H1 (cell line): Measurements from ENCODE around the gene ZNF625. TPM values are rescaled to one million over a fixed set of nuclear protein-coding genes. Genes with fewer than 3 reads are reported as not detected.

Experiments used
- CTCF ChIA-PET: fragments of 300-600 bp; sonication (Branson Sonifier 250); formaldehyde crosslinking; loops from one replicate; lab custom pipeline; 2021; ENCODE audit not compliant: partially characterized antibody; lab: Charles Lee
- POLR2A ChIA-PET: fragments of 300-600 bp; sonication (Branson Sonifier 250); formaldehyde crosslinking; loops from one replicate; lab custom pipeline; 2021; ENCODE audit warnings: inconsistent platforms; ENCODE audit not compliant: partially characterized antibody; lab: Charles Lee
- DNase-seq, 2 experiments: peaks; one replicate each; pipeline versions ENCODE4 v3.0.0 to v3.0.0-alpha.2; 2010 to 2022; ENCODE audit warnings: low spot score in 2 of 2, low read depth in 1 of 2, mixed read lengths in 1 of 2
- FAIRE-seq: peaks from 2 replicates; lab custom pipeline; 2011; peaks lifted over from hg19 to GRCh38; lab: Jason Lieb, UNC
- H2AFZ ChIP-seq: 2 replicates; pipeline ENCODE4 v1.8.1; 2012; ENCODE audit warnings: low read length, inconsistent platforms
- H2AK5ac ChIP-seq: 2 replicates; pipeline ENCODE4 v1.6.1; 2013; ENCODE audit warnings: low read depth, low read length
- H2BK120ac ChIP-seq: replicated peaks from 2 replicates; pipeline ENCODE3; 2013; ENCODE audit warnings: low read depth, low read length, inconsistent platforms
- H2BK12ac ChIP-seq: 2 replicates; pipeline ENCODE4 v1.6.1; 2013; ENCODE audit warnings: low read depth, low read length
- H2BK15ac ChIP-seq: 2 replicates; pipeline ENCODE4 v1.6.1; 2013; ENCODE audit warnings: low read length
- H2BK20ac ChIP-seq: 2 replicates; pipeline ENCODE4 v1.6.1; 2013; ENCODE audit warnings: low read length
- H2BK5ac ChIP-seq: 2 replicates; pipeline ENCODE4 v1.6.1; 2013; ENCODE audit warnings: low read depth, low read length
- H3K14ac ChIP-seq: 2 replicates; pipeline ENCODE4 v1.6.1; 2013; ENCODE audit warnings: inconsistent platforms; ENCODE audit not compliant: insufficient read length
- H3K18ac ChIP-seq: 2 replicates; pipeline ENCODE4 v1.6.1; 2013; ENCODE audit warnings: low read length; ENCODE audit errors: extremely low read depth
- H3K23ac ChIP-seq: 2 replicates; pipeline ENCODE4 v1.6.1; 2013; ENCODE audit warnings: inconsistent platforms; ENCODE audit not compliant: insufficient read length
- H3K23me2 ChIP-seq: 2 replicates; pipeline ENCODE4 v1.6.1; 2013; ENCODE audit warnings: low read depth, low read length
- H3K27ac ChIP-seq: 2 replicates; pipeline ENCODE4 v1.6.1; 2011; ENCODE audit warnings: low read depth, low read length, inconsistent platforms
- H3K27me3 ChIP-seq, 4 experiments: replicated peaks in 1 of 4; 1 replicate in 1 of 4; 2 replicates in 3 of 4; pipeline versions ENCODE4 v1.6.1 to v1.8.1; 2011 to 2013; ENCODE audit warnings: low read length in 3 of 4, mild to moderate bottlenecking in 3 of 4, inconsistent platforms in 2 of 4, mixed read lengths in 2 of 4, moderate library complexity in 1 of 4; ENCODE audit not compliant: control insufficient read depth in 3 of 4, insufficient read depth in 3 of 4; ENCODE audit errors: extremely low read depth in 1 of 4
- H3K36me3 ChIP-seq, 4 experiments: 2 replicates each; pipeline versions ENCODE4 v1.6.1 to v1.8.1; 2011 to 2013; ENCODE audit warnings: mild to moderate bottlenecking in 4 of 4, low read length in 3 of 4, moderate library complexity in 2 of 4, control low read depth in 1 of 4, inconsistent platforms in 1 of 4; ENCODE audit not compliant: insufficient read depth in 4 of 4, control insufficient read depth in 2 of 4
- H3K4ac ChIP-seq: replicated peaks from 2 replicates; pipeline ENCODE3; 2013; ENCODE audit warnings: low read length, low read depth, mixed read lengths, inconsistent platforms; ENCODE audit not compliant: insufficient read length
- H3K4me1 ChIP-seq, 4 experiments: replicated peaks in 1 of 4; 1 replicate in 1 of 4; 2 replicates in 3 of 4; pipeline versions ENCODE4 v1.6.1 to v1.8.1; 2011 to 2013; ENCODE audit warnings: low read length in 3 of 4, inconsistent platforms in 2 of 4, mixed read lengths in 1 of 4; ENCODE audit not compliant: insufficient read depth in 4 of 4, control insufficient read depth in 3 of 4
- H3K4me2 ChIP-seq, 2 experiments: 2 replicates each; pipeline versions ENCODE4 v1.6.1 to v1.8.1; 2011 to 2013; ENCODE audit warnings: low read depth in 2 of 2, low read length in 2 of 2, control low read depth in 1 of 2, inconsistent platforms in 1 of 2, mild to moderate bottlenecking in 1 of 2; ENCODE audit not compliant: insufficient read depth in 1 of 2
- H3K4me3 ChIP-seq, 4 experiments: fragments of 200-600, 300-600 bp in 1 of 4; sonication (generic), shearing (Covaris generic), sonication (Bioruptor Twin) in 1 of 4; 2 replicates each; pipeline versions ENCODE4 v1.5.1 to v1.8.1; 2011 to 2016; ENCODE audit warnings: low read length in 4 of 4, low read depth in 3 of 4, control low read depth in 2 of 4, inconsistent platforms in 2 of 4, mild to moderate bottlenecking in 2 of 4, mixed read lengths in 1 of 4, moderate library complexity in 1 of 4; ENCODE audit not compliant: insufficient read depth in 2 of 4; ENCODE audit errors: extremely low read depth in 1 of 4
- H3K56ac ChIP-seq: replicated peaks from 2 replicates; pipeline ENCODE3; 2013; ENCODE audit warnings: low read depth, mild to moderate bottlenecking, mixed read lengths, low read length, inconsistent platforms; ENCODE audit not compliant: insufficient read length
- H3K79me1 ChIP-seq: 2 replicates; pipeline ENCODE4 v1.6.1; 2013; ENCODE audit warnings: low read depth, low read length, control low read depth
- H3K79me2 ChIP-seq, 2 experiments: 2 replicates each; pipeline versions ENCODE4 v1.6.1 to v1.8.1; 2012 to 2013; ENCODE audit warnings: low read length in 2 of 2, mild to moderate bottlenecking in 2 of 2, inconsistent platforms in 1 of 2; ENCODE audit not compliant: insufficient read depth in 2 of 2, control insufficient read depth in 1 of 2
- H3K9ac ChIP-seq, 4 experiments: replicated peaks in 1 of 4; 1 replicate in 1 of 4; 2 replicates in 3 of 4; pipeline versions ENCODE4 v1.6.1 to v1.8.1; 2011 to 2013; ENCODE audit warnings: low read depth in 3 of 4, low read length in 3 of 4, control low read depth in 2 of 4, mild to moderate bottlenecking in 2 of 4, moderate library complexity in 2 of 4, inconsistent platforms in 1 of 4; ENCODE audit errors: extremely low read depth in 1 of 4
- H3K9me3 ChIP-seq, 2 experiments: 2 replicates each; pipeline versions ENCODE4 v1.6.1 to v1.8.1; 2012 to 2013; ENCODE audit warnings: mild to moderate bottlenecking in 2 of 2, moderate library complexity in 2 of 2, control low read depth in 1 of 2, inconsistent platforms in 1 of 2, low read depth in 1 of 2, low read length in 1 of 2, mixed read lengths in 1 of 2; ENCODE audit not compliant: insufficient read depth in 2 of 2
- H4K20me1 ChIP-seq, 2 experiments: replicated peaks in 1 of 2; 2 replicates each; pipeline versions ENCODE3 to v1.8.1; 2011 to 2013; ENCODE audit warnings: inconsistent platforms in 2 of 2, low read length in 2 of 2, mild to moderate bottlenecking in 1 of 2; ENCODE audit not compliant: insufficient read depth in 2 of 2, control insufficient read depth in 1 of 2
- H4K5ac ChIP-seq: 2 replicates; pipeline ENCODE4 v1.6.1; 2013; ENCODE audit warnings: low read length, low read depth, mixed read lengths, inconsistent platforms; ENCODE audit not compliant: insufficient read length
- H4K8ac ChIP-seq: 2 replicates; pipeline ENCODE4 v1.8.0; 2013; ENCODE audit warnings: mild to moderate bottlenecking, moderate library complexity, low read length, inconsistent platforms; ENCODE audit not compliant: insufficient read depth; ENCODE audit errors: extremely low read depth
- H4K91ac ChIP-seq: replicated peaks from 2 replicates; pipeline ENCODE3; 2013; ENCODE audit warnings: low read length, mixed read lengths, inconsistent platforms; ENCODE audit not compliant: insufficient read length
- RFX5 ChIP-seq: IDR thresholded peaks from 2 replicates; pipeline ENCODE4 v1.6.1; 2011; ENCODE audit warnings: low read depth, low read length, improper control_type of control experiment, borderline replicate concordance
- SP4 ChIP-seq: IDR thresholded peaks from 2 replicates; pipeline ENCODE4 v1.6.1; 2012; ENCODE audit warnings: low read length, inconsistent platforms
- TEAD4 ChIP-seq: IDR thresholded peaks from 2 replicates; pipeline ENCODE4 v1.6.1; 2012; ENCODE audit warnings: low read depth, low read length, inconsistent platforms, mixed read lengths
- WGBS, 2 experiments: shearing (Covaris generic) in 1 of 2; methylation state at CpG; one replicate each; pipeline versions ENCODE4 v1.1.6 to v1.1.7; 2013 to 2015; ENCODE audit warnings: low lambda C conversion rate in 2 of 2, mixed read lengths in 2 of 2, inconsistent platforms in 1 of 2, low coverage in 1 of 2, missing lambda C conversion rate in 1 of 2; ENCODE audit not compliant: insufficient replicate concordance in 2 of 2, insufficient coverage in 1 of 2, insufficient read length in 1 of 2; ENCODE audit errors: extremely low coverage in 1 of 2, missing lambda C conversion rate in 1 of 2; 5-methylcytosine and 5-hydroxymethylcytosine counted together
- polyA plus RNA-seq, 7 experiments: library from polyadenylated mRNA; depleted of rRNA in 3 of 7; stranded (reverse) in 5 of 7; unstranded in 2 of 7; fragments of >200 nt in 5 of 7; fragments of 200-250 nt in 2 of 7; gene quantifications; 1 replicate in 5 of 7; 2 replicates in 1 of 7; 4 replicates in 1 of 7; pipeline versions ENCODE4 v1.2.1 to v1.2.3, GENCODE V29; 2011 to 2013; ENCODE audit warnings: missing spikeins in 2 of 7, mixed read lengths in 2 of 7
- total RNA-seq: library from RNA; stranded (reverse); fragmentation: NEBNext Ultra II Directional; extraction: Animal tissue kit (Norgen Biotek cat#: 25700); gene quantifications from 2 replicates; pipeline ENCODE4 v1.2.1, GENCODE V29; 2021
- TF ChIP-seq, protein P1 (sequence below): IDR thresholded peaks from 2 replicates; pipeline ENCODE4 v1.6.1; 2012; ENCODE audit warnings: inconsistent platforms

Gene ZNF625
- total and polyA plus RNA-seq, 2 of the 8 experiments (the other 6 are each of a cell fraction or from before 2014, with no cell fraction given): 2.5 to 26.8 TPM

DNA sequence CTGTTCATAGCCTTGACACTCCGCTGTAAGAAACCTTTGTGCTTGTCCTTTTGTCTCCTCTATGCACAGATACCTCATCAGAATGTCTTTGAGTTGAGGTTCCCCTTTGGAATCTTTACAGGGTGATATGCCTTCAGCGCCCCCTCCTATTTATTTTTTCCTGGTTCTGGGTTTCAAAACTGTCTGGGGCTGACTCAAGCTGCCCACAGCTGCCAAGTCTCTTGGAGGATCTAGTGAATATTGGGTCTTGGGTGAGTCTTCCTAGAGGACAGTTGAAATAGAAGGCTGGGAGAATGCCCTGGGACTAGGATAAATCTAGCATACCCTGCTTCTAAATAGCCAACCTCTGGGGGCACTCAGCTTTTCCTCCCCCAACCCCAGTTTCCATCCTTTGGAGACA lies 7.3 kb upstream of the ZNF625 start:
- Histone ChIP-seq H3K9me3 (peaks cover 0 to 5% of the 10 kb centered on the region in 2 experiments; a peak in 1 of 4 replicates), H3K4me1 (peaks cover 0 to 3% (median 1%) of the 10 kb centered on the region in 4 experiments; a peak in 2 of 7 replicates), H3K18ac (no peak overlapping the region), H3K27me3 (no peaks in the 10 kb centered on the region), H4K20me1 (peaks cover 2 to 4% of the 10 kb centered on the region in 2 experiments), H2BK5ac (no peak overlapping the region), H3K9ac (peak overlapping the region; percentile 74 to 89 (median 88); a peak in 4 of 7 replicates), H2BK15ac (no peak overlapping the region), H3K4ac (no peak overlapping the region), H2BK20ac (no peak overlapping the region), H4K8ac (no peak overlapping the region), H3K4me3 (peak overlapping the region; percentile 87 to 97 (median 94)), H3K4me2 (peak overlapping the region; percentile 69 to 84), H3K56ac (no peak overlapping the region), H2BK120ac (no peak overlapping the region), H3K14ac (no peak overlapping the region), H3K23me2 (peaks cover 6% of the 10 kb centered on the region), H2BK12ac (no peak overlapping the region), H2AK5ac (no peak overlapping the region), H3K79me1 (peaks cover 3% of the 10 kb centered on the region; the same call in 1 of the 2 replicates), H3K23ac (no peak overlapping the region), H3K79me2 (peaks cover 0 to 38% of the 10 kb centered on the region in 2 experiments; a peak in 3 of 4 replicates), H4K5ac (no peak overlapping the region), H2AFZ (no peak overlapping the region), H3K36me3 (no peaks in the 10 kb centered on the region; a peak in 1 of 8 replicates), H4K91ac (no peak overlapping the region), H3K27ac (no peak overlapping the region)
- CTCF ChIA-PET: no interaction called here
- DNase-seq (no peak), FAIRE-seq (no peak)
- POLR2A ChIA-PET: interaction anchor here (0.6 to 2.0 kb wide), 7 partner anchors 8 to 396 kb away, joined by 3 to 9 read pairs (median 3); partner anchors contain the start of genes ZNF20, ZNF625 and ZNF878
- 20% methylated on average over 2 of the region's 2 CpGs; no CpG with 5 or more reads in 1 of the 2 experiments for WGBS, 2 experiments
- TF ChIP-seq TEAD4 (no peak), SP4 (no peak), RFX5 (no peak)
- TF ChIP-seq, protein P1, sequence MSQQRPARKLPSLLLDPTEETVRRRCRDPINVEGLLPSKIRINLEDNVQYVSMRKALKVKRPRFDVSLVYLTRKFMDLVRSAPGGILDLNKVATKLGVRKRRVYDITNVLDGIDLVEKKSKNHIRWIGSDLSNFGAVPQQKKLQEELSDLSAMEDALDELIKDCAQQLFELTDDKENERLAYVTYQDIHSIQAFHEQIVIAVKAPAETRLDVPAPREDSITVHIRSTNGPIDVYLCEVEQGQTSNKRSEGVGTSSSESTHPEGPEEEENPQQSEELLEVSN: no peak
